HepG2 (cell line): Measurements from ENCODE around the gene TMEM127. TPM values are rescaled to one million over a fixed set of nuclear protein-coding genes. Genes with fewer than 3 reads are reported as not detected.

ENCODE experiments used
- BCL3 ChIP-seq: sonication (generic); formaldehyde crosslinking; IDR thresholded peaks from 2 replicates; pipeline ENCODE4 v1.5.1; 2020; ENCODE audit warnings: mild to moderate bottlenecking, missing genetic modification reagents, moderate library complexity
- CBFB ChIP-seq: sonication (generic); formaldehyde crosslinking; IDR thresholded peaks from 2 replicates; pipeline ENCODE4 v1.4.0; 2020; ENCODE audit warnings: missing genetic modification reagents
- ELF4 ChIP-seq: sonication (generic); formaldehyde crosslinking; IDR thresholded peaks from 2 replicates; pipeline ENCODE4 v1.5.0; 2020; ENCODE audit warnings: missing genetic modification reagents, mild to moderate bottlenecking, moderate library complexity, borderline replicate concordance
- FOXK1 ChIP-seq: sonication (generic); formaldehyde crosslinking; IDR thresholded peaks from 2 replicates; pipeline ENCODE4 v1.4.0; 2020; ENCODE audit warnings: low read depth, missing genetic modification reagents, borderline replicate concordance
- HMGA1 ChIP-seq: sonication (generic); formaldehyde crosslinking; conservative IDR thresholded peaks from 2 replicates; pipeline ENCODE4 v1.4.0; 2020; ENCODE audit warnings: missing genetic modification reagents
- HNRNPLL ChIP-seq: fragments of 200-400 bp; formaldehyde crosslinking; IDR thresholded peaks from 2 replicates; pipeline ENCODE4 v1.6.1; 2017; ENCODE audit warnings: mild to moderate bottlenecking, low read depth, low read length; ENCODE audit not compliant: poor library complexity, severe bottlenecking
- IKZF5 ChIP-seq: IDR thresholded peaks from 2 replicates; pipeline ENCODE4 v1.6.1; 2018; ENCODE audit warnings: missing genetic modification reagents, mild to moderate bottlenecking, missing compliant biosample characterization
- IRF9 ChIP-seq: sonication (generic); formaldehyde crosslinking; IDR thresholded peaks from 2 replicates; pipeline ENCODE4 v1.8.0; 2022; ENCODE audit warnings: missing genetic modification reagents, mild to moderate bottlenecking, borderline replicate concordance
- MED1 ChIP-seq: sonication (generic); formaldehyde crosslinking; IDR thresholded peaks from 2 replicates; pipeline ENCODE4 v1.4.0; 2020; ENCODE audit warnings: missing genetic modification reagents
- MXI1 ChIP-seq: IDR thresholded peaks from 3 replicates; pipeline ENCODE4 v1.6.1; 2012; ENCODE audit warnings: low read depth, low read length, inconsistent platforms, borderline replicate concordance
- PAWR ChIP-seq: sonication (generic); formaldehyde crosslinking; IDR thresholded peaks from 2 replicates; pipeline ENCODE4 v1.4.0; 2020; ENCODE audit warnings: missing genetic modification reagents, mild to moderate bottlenecking, borderline replicate concordance
- PRMT3 ChIP-seq: sonication (generic); formaldehyde crosslinking; IDR thresholded peaks from 2 replicates; pipeline ENCODE4 v1.8.1; 2022; ENCODE audit warnings: low read depth, mild to moderate bottlenecking, moderate library complexity, missing genetic modification reagents, borderline replicate concordance
- SETDB1 ChIP-seq: sonication (generic); formaldehyde crosslinking; IDR thresholded peaks from 2 replicates; pipeline ENCODE4 v1.5.1; 2020; ENCODE audit warnings: missing genetic modification reagents, mild to moderate bottlenecking, borderline replicate concordance
- UBTF ChIP-seq: sonication (generic); formaldehyde crosslinking; IDR thresholded peaks from 2 replicates; pipeline ENCODE4 v1.4.0; 2020; ENCODE audit warnings: mild to moderate bottlenecking, missing genetic modification reagents
- XRCC5 ChIP-seq: fragments of 200-400 bp; formaldehyde crosslinking; optimal IDR thresholded peaks from 2 replicates; pipeline ENCODE3; 2017; ENCODE audit warnings: mild to moderate bottlenecking, low read length
- ZBTB7B ChIP-seq: sonication (generic); formaldehyde crosslinking; IDR thresholded peaks from 2 replicates; pipeline ENCODE4 v1.4.0; 2020; ENCODE audit warnings: missing genetic modification reagents
- ZNF335 ChIP-seq: sonication (generic); formaldehyde crosslinking; IDR thresholded peaks from 2 replicates; pipeline ENCODE4 v1.4.0; 2020; ENCODE audit warnings: missing genetic modification reagents
- ZNF441 ChIP-seq: sonication (generic); formaldehyde crosslinking; IDR thresholded peaks from 2 replicates; pipeline ENCODE4 v1.7.0; 2021; ENCODE audit warnings: missing genetic modification reagents, borderline replicate concordance
- ZNF503 ChIP-seq: sonication (generic); formaldehyde crosslinking; IDR thresholded peaks from 2 replicates; pipeline ENCODE4 v1.4.0; 2020; ENCODE audit warnings: missing genetic modification reagents
- ZSCAN30 ChIP-seq: sonication (generic); formaldehyde crosslinking; IDR thresholded peaks from 2 replicates; pipeline ENCODE4 v1.5.0; 2020; ENCODE audit warnings: mild to moderate bottlenecking, missing genetic modification reagents
- ZSCAN9 ChIP-seq: IDR thresholded peaks from 2 replicates; pipeline ENCODE4 v1.6.1; 2016; ENCODE audit warnings: borderline replicate concordance
- polyA plus RNA-seq, 8 experiments: library from polyadenylated mRNA; depleted of rRNA in 3 of 8; stranded (reverse) in 7 of 8; unstranded in 1 of 8; fragments of >200 nt; fragmentation: Illumina TruSeq in 4 of 8; extraction: Trizol in 4 of 8; gene quantifications; 2 replicates each; pipeline versions ENCODE4 v1.2.1 to v1.2.3, GENCODE V29; 2011 to 2016; ENCODE audit warnings: low read depth in 4 of 8, missing spikeins in 1 of 8, mixed read lengths in 1 of 8; ENCODE audit not compliant: insufficient read depth in 1 of 8
- total RNA-seq, 5 experiments: library from RNA; depleted of rRNA; stranded (reverse); fragments of >200 nt; fragmentation: Illumina TruSeq; extraction: Trizol; gene quantifications; 2 replicates each; pipeline ENCODE4 v1.2.3, GENCODE V29; 2016; ENCODE audit warnings: low read depth in 1 of 5

TMEM127 gene
- total and polyA plus RNA-seq, 2 of the 13 experiments (the other 11 are each of a cell fraction or from before 2014, with no cell fraction given), result 21.5 to 33.9 TPM

- peak; percentile 74 for TF ChIP-seq UBTF
- no peak for TF ChIP-seq HMGA1
- no peak for TF ChIP-seq IRF9 (CRISPR knock-in tag)
- TF ChIP-seq PAWR (CRISPR knock-in tag), result no peak; the same call in 1 of the 2 replicates
- TF ChIP-seq ZNF441 (CRISPR knock-in tag), result peak; percentile 84
- TF ChIP-seq ZSCAN9 (CRISPR knock-in tag), result peak; percentile 97
- TF ChIP-seq PRMT3 (CRISPR knock-in tag), result no peak
- TF ChIP-seq ZSCAN30, result no peak
- peak; percentile 97 for TF ChIP-seq IKZF5 (CRISPR knock-in tag)
- peak; percentile 96 for TF ChIP-seq XRCC5
- TF ChIP-seq MXI1, result peak; percentile 91; the same call in 2 of the 3 replicates
- 0 out of 2 replicates have a peak, but pooled peaks have one; percentile 32 for TF ChIP-seq CBFB (CRISPR knock-in tag)
- TF ChIP-seq MED1 (CRISPR knock-in tag), result peak; percentile 91
- TF ChIP-seq SETDB1 (CRISPR knock-in tag), result no peak
- no peak for TF ChIP-seq HNRNPLL
- TF ChIP-seq ELF4 (CRISPR knock-in tag), result no peak
- TF ChIP-seq ZNF503 (CRISPR knock-in tag), result peak; percentile 41; the same call in 1 of the 2 replicates
- TF ChIP-seq FOXK1 (CRISPR knock-in tag), result peak; percentile 92
- TF ChIP-seq ZBTB7B (CRISPR knock-in tag), result peak; percentile 39; the same call in 1 of the 2 replicates
- peak; percentile 71; the same call in 1 of the 2 replicates for TF ChIP-seq ZNF335 (CRISPR knock-in tag)
- TF ChIP-seq BCL3 (CRISPR knock-in tag), result no peak
These were observed 5.2 kb downstream of the TMEM127 start (continued) for GRCh38 chr2:96260387-96261260.
